Stimulated activated CD4-positive, alpha-beta T cell treated with anti-CD3 and anti-CD28 coated beads, Interleukin-12 subunit alpha, Interleukin-12 subunit beta, amount 100 ng/mL, for 48 hours (primary cell): ENCODE data around the gene GABARAPL2.
A peak's percentile ranks its signal among the peaks of the same experiment; 100 is the strongest.
"Not testable (repeated sequence)": the region's sequence is repeated elsewhere in the genome, so short reads cannot be mapped to it uniquely, and the experiment has no call there.

ENCODE experiments used
- DNase-seq, 3 donors: peaks; one replicate each; pipeline ENCODE4 v3.0.0-alpha.2; 2020; ENCODE audit warnings: low read depth in 2 of 3, low spot score in 1 of 3

Gene GABARAPL2

DNA sequence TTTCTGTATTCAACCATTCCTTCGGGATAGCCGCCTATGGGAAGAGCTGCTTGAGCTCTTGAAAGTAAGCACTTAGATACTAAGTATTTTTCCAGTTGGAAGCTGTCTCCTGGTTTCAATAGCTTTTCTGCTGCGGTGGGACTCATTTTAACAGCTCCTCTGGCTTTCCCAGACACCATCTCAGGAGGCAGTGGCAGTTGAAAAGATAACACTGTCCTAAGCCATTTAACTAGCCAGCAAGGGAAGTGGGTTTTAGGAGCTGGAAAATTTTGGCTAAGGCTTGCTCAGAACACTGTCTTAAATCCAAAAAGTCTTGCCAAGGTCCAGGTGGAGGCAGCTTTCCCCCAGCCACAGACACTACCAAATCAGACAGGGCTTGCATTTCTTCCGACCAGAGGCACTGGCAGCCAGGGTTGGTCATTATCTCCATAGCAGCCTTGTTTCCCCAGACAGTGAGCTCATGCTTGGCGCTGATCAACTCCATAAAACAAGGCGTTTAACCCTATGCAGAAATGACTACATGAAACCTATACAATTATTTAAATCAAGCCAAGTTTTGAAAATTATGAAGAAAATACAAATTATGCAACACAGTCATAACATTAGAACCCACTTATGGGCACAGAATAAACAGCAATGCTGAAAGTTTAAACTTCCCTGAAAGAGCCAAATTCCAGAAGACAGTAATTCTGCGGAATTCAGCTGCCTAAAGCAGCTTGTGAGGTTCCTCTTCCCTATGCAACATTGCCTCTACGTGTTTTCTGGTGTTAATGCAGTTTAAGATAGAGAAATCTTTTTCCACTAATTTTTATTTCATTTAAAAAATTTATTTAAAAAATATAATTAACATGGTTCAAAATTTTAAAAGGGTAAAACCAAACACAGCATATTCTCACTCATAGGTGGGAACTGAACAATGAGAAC lies 25.0 kb downstream of the GABARAPL2 start:
- no peak for DNase-seq

DNA sequence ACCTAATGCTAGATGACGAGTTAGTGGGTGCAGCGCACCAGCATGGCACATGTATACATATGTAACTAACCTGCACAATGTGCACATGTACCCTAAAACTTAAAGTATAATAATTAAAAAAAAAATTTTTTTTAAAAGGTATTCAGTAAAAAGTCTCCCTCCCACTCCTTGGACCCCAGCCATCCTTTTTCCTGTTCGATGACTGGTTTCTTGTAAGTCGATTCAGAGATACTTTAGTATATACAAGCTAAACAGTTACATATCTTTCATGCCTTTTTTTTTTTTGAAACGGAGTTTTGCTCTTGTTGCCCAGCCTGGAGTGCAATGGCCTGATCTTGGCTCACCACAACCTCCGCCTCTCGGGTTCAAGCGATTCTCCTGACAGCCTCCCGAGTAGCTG lies 25.7 kb downstream of the GABARAPL2 start:
- DNase-seq: not testable (repeated sequence)

DNA sequence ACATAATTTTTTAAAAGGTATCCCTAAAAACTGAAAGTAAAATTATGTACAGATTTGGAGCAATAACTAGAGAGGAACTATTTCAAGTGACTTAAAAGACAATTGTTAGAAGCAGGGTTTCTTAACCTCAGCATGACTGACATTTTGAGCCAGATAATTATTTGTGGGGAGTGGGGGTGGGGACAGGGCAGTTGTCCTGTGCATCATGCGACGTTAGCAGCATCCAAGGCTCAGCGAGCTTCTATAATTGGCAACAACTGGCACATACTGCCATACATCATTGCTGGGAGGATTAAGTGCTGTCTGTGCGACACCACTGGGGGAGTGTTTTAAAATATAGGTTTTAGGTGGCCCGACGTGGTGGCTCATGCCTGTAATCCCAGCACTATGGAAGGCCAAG lies 27.1 kb downstream of the GABARAPL2 start:
- DNase-seq: no peak

DNA sequence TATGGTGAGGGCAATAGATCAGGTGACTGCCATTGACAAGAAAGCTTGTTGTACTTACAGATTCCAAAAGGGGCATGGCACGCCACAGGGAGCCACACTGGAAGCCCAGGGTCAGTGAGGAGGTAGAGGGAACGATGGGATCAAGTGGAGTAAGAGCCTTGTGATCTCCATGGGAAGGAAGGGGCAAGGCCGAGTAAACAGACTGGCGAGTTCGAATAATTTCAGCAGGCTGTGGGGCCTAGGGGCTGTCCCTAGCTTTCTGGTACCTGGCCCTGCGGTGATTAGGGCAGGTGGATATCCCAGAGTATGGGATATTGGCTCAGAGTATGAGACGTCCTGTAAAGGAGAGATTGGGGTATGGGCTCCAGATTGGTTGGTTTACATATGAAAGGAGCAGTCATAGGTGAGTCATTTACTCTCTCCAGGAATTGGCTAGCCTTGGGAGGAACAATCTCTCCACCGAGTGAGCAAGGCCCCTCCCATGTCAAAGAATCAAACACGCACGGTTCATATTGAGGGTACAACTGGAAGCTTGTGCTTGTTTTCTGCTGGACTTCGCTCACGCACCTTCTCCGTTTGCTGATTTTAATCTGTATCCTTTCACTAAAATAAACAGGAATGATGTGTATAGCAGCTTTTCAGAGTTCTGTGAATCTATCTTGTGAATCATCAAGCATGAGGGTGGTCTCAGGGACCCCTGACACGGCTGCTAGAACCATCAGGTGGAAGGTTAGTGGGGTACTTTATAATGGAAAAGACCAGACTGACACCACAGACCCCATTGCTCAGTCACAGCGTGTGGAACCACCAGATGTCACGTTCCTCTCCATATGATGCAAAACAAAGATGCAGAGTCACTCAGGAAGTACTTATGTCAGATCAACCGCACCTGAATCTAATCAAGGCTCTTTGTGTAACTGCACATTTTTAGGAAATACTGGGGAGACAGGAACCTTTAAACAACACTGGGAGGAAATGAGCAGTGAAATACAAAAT lies 27.9 kb downstream of the GABARAPL2 start:
- DNase-seq: no peak

DNA sequence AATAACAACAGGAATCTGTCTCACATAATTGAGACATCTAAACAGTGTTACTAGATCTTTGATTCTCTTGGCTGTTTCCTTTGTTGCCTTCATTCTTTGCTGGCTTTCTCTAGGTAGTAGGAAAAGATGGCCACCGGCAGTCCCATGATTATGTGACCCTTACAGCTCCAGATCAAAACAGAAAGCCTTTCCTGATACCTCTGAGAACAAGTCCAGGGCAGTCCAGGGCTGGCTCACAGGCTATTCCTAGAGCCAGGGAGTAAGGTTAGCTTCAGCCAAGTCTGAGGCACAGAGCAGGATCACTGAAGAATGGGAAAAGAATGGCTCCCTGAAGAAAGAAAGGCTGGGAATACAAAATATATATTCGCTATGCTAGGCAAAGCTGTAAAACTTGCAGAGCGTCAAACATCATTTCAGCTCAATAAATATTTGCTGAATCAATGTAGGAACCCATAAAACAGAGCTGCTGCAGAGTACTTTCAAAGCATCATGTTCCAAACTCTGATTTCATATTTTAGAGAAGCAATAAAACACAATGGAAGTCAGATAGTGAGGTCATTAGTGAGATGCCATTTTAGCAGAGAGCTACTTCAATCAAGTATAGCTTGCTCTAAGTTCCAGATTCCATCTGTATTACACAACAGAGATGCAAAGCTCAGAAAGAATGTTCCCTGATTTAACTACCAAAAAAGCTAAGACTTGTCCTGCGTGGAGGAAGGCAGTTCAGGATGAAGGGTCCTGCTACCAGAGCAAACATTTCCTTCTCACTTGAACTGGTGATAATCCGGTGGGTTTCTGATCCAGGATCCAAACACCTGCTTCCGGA lies 33.5 kb downstream of the GABARAPL2 start:
- DNase-seq: no peak

DNA sequence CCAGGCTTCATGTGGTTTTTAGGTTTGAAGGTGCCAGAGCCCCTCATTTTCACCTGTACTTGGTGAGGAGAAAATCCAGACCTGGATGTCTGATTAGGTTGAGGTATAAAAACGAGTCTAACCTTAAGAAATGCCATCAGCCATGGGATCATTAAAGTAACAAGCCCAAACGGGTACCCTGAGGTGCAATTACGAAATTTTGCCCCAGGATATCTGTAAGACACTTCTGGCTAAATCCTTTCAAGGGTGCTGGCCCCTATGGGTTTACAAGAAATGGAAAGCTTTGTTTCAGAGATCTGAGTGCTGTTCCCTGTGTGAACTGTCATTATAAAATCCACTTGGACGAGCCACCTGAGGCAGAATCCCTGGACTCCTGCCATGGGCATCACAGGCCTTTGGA lies 37.1 kb downstream of the GABARAPL2 start:
- DNase-seq: no peak

DNA sequence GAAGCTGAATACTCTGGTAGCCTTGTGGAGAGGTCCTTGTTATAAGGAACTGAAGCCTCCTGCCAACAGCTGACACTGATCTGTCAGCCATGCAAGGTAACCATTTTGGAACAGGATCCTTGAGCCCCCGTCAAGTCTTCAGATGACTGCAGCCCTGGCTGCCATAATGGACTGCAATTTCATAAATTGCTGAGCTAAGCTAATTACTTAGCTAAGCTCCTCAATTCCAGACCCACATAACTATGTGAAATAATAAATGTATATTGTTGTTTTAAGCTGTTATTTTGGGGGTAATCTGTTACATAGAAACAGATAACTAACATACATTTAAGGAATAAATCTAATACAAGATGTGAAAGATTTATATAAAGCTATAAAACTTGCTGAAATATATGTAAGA lies 40.3 kb downstream of the GABARAPL2 start:
- DNase-seq: no peak

DNA sequence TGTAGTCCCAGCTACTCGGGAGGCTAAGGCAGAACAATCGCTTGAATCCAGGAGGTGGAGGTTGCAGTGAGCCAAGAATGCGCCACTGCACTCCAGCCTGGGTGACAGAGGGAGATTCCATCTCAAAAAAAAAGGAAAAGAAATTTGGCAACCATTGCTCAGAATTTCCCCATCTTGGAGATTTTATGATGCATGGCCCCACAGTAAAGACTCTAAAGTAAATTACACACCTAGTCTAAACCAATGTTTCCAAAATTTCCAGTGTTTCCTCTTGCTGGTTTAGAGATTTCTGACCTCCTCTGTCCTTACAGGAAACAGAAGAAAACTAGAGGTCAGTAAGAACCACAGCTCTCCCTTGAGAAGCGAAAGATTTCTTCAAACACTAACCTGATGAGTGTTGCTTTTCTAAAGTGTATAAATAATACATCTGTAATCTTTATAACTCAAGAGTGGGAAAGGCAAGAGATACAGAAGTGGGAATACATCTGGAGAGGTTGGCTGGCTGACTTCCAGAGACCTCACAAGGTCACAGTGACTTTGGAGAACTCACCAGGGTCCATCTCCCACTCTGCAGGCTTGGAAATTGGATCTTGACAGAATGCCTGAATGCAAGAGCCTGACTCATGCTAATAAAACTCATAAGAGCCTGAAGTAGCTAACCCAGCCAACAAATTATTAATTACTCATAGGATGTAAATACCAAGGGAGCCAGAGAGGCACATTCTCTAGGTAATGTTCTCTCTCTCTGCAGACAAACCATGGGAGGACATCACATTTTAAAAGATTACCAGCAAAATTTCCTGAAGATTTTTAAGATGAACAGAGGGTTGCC lies 48.1 kb downstream of the GABARAPL2 start:
- no peak for DNase-seq

DNA sequence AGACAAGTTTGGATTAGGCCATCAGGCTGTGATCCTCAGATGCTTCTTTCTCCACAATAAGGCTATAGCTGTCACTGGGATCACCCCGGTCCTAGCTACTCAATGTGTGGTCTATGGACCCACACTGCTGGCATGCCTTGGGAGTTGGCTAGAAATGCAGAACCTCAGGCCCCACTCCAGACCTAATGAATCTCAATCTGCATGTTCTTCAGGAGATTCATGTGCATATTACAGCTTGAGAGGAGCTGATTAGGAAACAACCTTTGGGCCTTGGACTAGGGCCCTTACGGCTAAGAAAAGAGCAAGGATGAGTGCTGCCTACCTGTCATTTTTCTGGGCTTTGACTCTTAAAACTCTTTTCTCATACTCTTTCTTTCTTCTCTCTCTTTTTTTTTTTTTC lies 49.4 kb downstream of the GABARAPL2 start:
- no peak for DNase-seq

DNA sequence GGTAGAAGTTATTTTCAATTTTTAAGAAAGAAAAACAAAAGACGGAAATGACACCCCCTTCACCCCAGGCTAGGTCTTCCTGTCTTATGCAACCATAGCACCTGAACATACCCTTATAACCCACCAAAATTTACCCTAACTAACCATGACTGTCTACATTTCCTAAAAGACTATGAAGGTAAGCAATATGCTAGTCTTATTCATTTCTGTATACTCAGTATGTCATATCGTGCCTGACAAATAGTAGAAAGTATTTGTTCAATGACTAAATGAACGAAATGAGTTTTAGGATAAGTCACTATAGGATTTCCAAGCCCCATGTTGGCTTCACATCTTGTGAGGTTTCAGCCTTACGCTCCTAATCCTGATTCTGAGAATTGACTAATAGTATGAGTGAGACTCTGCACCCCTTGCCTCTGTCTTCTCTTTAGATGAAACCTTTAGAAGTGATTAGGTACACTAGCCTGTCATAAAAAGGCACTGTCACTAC lies 50.4 kb downstream of the GABARAPL2 start:
- peak in 1 of 3 donors; percentile 23 for DNase-seq

DNA sequence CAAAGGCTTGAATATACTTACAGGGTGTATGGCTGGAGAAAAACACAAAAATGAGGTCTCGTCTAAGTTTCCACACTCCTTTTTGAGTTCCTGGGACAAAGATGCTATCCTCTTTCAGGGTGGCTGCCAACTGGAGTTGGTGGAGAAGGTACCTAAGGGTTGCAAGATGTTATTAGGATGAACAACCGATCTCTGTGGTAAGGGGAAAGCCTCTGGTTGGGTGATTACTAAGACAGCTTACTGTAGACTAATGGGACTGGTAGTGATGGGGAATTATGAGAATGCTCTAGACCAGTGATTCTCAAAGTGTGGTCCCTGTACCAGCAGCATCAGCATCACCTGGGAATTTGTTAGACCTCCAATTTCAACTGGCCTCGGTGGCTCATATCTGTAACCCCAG lies 50.9 kb downstream of the GABARAPL2 start:
- no peak for DNase-seq

DNA sequence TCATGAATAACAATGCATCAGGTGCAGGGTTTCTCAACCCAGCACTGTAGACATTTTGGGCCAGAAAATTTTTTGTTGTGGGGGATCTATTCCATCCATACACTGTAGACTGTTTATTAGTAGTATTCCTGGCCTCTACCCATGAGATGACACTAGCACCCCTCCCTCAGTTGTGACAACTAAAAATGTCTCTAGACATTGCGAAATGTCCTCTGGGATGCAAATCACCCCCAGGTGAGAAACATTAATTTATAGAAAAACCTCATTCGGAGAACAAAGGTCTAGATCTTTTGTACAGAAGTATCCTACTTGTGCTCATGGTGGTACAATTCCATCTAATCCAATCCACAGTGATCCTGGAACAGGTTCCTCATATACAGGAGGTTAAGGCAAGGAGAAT lies 52.6 kb downstream of the GABARAPL2 start:
- no peak for DNase-seq

DNA sequence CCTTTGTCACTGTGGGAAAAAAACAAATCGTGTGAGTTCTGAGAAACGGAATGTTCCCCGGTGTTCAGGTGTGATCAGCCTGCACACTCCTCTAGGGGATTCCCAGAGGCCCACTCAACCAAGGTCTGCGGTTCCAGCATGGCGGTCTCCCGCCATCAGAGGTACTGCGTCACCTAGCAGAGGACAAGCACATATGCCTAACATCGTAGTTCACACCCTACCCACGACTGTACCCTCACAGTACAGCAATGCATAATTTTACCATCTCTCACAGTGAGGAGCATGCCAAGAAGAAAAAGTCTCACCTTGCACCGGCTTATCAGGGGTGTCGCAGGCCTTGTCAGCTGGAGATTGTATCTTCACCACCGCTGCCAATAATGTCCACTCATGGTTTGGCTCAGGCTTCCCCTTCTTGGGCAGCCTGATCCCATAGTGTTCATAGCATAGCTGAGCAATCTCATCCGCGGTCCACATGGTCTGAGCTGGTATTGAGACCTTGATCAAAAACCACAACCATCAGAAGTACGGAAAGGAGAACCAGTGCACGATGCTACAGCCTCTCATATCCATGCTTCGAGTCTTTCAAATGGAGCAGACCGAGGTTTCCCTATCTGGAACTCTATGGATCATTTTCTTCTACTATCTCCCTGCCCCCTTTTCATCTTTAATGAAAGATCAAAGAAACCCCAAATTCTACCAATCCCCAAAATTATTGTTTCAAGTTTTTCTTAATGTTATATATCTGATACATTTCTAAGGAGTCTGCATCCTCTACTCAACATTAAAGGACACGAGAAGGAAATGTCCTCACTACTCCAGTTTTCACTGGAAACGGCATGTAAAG lies 54.4 kb downstream of the GABARAPL2 start:
- DNase-seq: no peak

DNA sequence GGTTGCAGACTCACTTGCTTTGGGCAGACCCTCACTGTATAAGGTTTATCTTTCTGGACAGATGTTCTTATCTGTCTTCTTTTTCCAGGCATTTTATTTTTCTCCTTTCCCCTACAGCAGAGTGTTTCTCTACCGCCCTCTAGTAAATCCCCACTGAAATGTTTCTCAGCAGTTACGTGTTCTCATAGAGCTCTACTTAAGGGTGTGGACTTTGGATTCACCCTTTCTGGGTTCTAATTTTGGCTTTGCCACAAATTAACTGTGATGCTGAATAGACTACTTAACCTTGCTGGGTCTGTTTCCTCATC lies 54.9 kb downstream of the GABARAPL2 start:
- DNase-seq: no peak

DNA sequence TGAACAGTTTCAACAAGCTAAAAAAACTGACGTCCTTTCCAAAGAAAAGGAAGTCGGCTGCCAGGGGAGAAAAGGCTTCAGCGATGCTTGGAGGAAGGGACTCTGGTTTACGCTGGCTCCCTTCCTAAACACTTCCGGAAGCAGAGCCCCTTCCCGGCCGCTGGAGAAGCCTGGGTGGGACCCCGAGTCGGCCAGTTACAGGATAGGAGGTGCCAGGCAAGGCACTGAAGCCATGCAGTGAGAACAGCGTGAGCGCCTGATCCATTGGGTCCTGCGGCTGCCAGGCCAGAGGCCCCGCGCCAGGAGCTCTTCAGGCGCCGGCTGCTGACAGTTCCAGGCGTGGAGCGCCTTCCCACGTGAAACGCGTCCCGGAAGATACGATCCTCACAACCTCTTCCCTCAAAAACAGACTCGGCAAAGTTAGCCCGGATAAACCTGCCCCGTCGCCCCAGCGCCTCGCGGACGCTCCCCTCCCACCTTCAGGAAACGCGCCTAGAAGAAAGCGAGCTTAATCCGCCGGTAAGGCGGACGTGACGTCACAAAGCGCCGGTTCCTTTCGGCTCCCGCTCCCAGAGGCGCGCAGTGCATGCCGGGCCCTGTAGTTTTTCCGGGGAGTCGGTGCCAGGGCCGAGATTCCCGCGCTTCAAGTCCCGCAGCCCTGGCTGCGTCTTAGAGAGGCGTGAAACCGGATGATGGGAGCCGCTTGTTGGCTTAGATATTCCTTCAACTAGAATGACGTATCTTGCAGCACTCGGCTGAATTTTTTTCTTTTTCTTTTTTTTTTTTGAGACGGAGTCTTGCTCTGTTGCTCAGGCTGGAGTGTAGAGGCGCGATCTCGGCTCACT lies 56.8 kb downstream of the GABARAPL2 start, which contains the start of gene ADAT1:
Gene ADAT1 (minus strand): TSS at position 521 of the 845 bp plus-strand sequence. CDS start 2,482 bp downstream, outside the sequence.
- DNase-seq: peak; percentile 94 to 96 (median 95)

DNA sequence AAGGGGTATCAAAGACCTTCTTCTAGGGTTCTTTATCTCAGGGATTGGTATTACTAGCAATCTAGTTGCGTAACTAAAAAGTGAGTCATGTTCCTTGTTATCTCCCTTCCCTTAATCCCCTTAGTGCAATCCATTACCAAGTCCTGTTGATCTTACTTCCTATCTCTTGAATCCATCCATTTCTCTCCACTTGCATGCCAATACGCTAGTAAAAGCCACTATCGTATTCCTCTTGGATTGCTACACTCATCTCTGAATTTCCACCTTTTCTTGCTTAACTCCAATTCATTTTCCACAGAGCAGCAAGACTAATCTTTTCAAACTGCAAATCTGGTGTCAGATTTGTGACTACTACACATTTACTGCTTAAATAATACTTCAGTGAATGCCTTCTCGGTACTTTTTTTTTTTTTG lies 58.7 kb downstream of the GABARAPL2 start:
- no peak for DNase-seq

DNA sequence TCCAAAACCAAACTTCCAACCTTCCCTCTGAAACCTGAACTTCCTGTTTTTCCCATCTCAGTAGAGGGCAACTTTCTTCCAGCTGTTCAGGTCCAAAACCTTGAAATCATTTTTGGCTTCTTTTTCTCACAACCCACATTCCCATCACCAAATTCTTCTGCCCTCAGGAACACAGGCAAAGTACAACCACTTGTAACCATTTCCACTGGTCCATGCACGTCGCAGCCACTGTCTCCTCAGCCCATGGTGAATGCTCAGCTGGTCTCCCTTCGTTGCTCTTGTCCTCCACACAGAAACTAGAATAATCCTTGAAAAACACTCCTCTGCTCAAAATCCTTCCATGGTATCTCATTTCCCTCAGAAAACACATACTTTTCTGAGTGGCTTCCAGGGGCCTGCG lies 60.6 kb downstream of the GABARAPL2 start:
- DNase-seq: no peak
